NCI-H2227 (cell line): Measurements from ENCODE around the gene PDSS2.
A peak's percentile ranks its signal among the peaks of the same experiment; 100 is the strongest.
"Not testable (repeated sequence)": the region's sequence is repeated elsewhere in the genome, so short reads cannot be mapped to it uniquely, and the experiment has no call there.

Experiments used
- DNase-seq: peaks from one replicate; lab custom pipeline; 2025; ENCODE audit not compliant: unreplicated experiment; lab: John Stamatoyannopoulos, UW

The PDSS2 gene

GRCh38 chr6:107475360-107475759 is 16.0 kb upstream of the PDSS2 start:
- not testable (repeated sequence) for DNase-seq

GRCh38 chr6:107473660-107474059 is 14.3 kb upstream of the PDSS2 start:
- DNase-seq, result no peak

GRCh38 chr6:107470364-107470763 is 11.0 kb upstream of the PDSS2 start:
- DNase-seq, result no peak

GRCh38 chr6:107466062-107466461 is 6.7 kb upstream of the PDSS2 start:
- no peak for DNase-seq

- no peak for DNase-seq
These were observed 793 bp upstream of the PDSS2 start for GRCh38 chr6:107460083-107460631.

- peak; percentile 25 for DNase-seq
These were observed 587 bp downstream of the PDSS2 start for GRCh38 chr6:107458672-107459282.

GRCh38 chr6:107448776-107449175 is 10.6 kb downstream of the PDSS2 start:
- no peak for DNase-seq

GRCh38 chr6:107447663-107448216 is 11.6 kb downstream of the PDSS2 start:
- DNase-seq, result no peak

- no peak for DNase-seq
These were observed 15.1 kb downstream of the PDSS2 start for GRCh38 chr6:107444277-107444676.

- DNase-seq, result no peak
These were observed 15.6 kb downstream of the PDSS2 start for GRCh38 chr6:107443608-107444267.

- DNase-seq, result no peak
These were observed 16.3 kb downstream of the PDSS2 start for GRCh38 chr6:107442938-107443607.

- DNase-seq, result no peak
These were observed 17.7 kb downstream of the PDSS2 start for GRCh38 chr6:107441682-107442081.

- DNase-seq, result no peak
These were observed 18.4 kb downstream of the PDSS2 start for GRCh38 chr6:107440936-107441335.

- DNase-seq, result no peak
These were observed 20.0 kb downstream of the PDSS2 start for GRCh38 chr6:107439406-107439805.

GRCh38 chr6:107437691-107438090 is 21.7 kb downstream of the PDSS2 start:
- DNase-seq, result no peak

GRCh38 chr6:107436881-107437280 is 22.5 kb downstream of the PDSS2 start:
- no peak for DNase-seq

GRCh38 chr6:107435798-107436197 is 23.6 kb downstream of the PDSS2 start:
- DNase-seq, result no peak

- DNase-seq, result no peak
These were observed 24.6 kb downstream of the PDSS2 start for GRCh38 chr6:107434812-107435211.

GRCh38 chr6:107425951-107426350 is 33.4 kb downstream of the PDSS2 start:
- DNase-seq, result not testable (repeated sequence)

GRCh38 chr6:107423474-107423990 is 35.8 kb downstream of the PDSS2 start:
- no peak for DNase-seq

- no peak for DNase-seq
These were observed 37.6 kb downstream of the PDSS2 start for GRCh38 chr6:107421696-107422256.
